Ishikawa (cell line): ENCODE results near the gene SLC1A2.

Experiments
- CEBPB ChIP-seq: IDR thresholded peaks from 2 replicates; pipeline ENCODE4 v1.6.1; 2012
- CREB1 ChIP-seq: IDR thresholded peaks from 2 replicates; pipeline ENCODE4 v1.6.1; 2012; ENCODE audit warnings: low read depth
- EP300 ChIP-seq: IDR thresholded peaks from 2 replicates; pipeline ENCODE4 v1.6.1; 2012; ENCODE audit warnings: borderline replicate concordance

DNA sequence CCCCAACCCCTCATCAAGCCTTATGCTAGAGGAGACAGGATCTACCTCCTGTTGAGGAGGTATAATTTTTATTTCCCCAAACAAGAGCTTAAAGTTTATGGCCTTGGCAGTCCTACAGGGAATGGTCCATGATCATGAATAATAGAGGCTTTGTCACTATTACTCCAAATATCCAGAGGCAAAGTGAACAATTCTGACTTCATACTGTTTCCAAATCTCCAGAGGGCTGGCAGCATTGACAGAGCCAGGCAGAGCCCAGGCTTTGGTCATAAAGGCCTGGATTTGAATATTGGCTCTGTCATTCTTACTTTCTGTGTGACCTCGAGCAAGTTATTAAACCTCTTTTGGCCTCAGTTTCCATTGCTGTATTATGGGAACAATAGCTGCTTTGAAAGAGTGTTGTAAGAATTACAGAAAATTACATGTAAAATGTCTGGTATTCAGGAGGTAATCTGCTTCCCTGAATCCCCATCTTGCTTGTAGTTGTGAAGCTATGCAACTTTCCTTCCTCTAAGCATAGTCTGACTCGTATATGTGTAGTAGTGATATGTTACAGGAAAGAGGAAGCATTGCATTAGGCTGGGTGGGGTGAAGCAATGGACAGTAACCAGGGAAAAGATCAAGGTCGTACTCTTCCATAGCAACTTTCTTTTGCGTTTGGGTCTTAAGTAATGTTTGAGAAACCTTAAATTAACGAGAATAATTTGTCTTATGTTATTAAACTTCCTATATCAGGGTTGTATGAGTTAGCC lies 191.6 kb downstream of the SLC1A2 start:
- no peak for TF ChIP-seq CEBPB
- TF ChIP-seq EP300 = no peak
- no peak for TF ChIP-seq CREB1
